Motor neuron (in vitro differentiated cells): ENCODE data around the gene CLIC4. TPM values are rescaled to one million over a fixed set of nuclear protein-coding genes. Genes with fewer than 3 reads are reported as not detected.

Experiments
- ATAC-seq, 8 experiments: fragments of 200-7000 bp; cut with Tn5 transposase; replicated peaks in 6 of 8; 2 replicates each; pipeline ENCODE4 v1.8.0; 2021; ENCODE audit warnings: mild to moderate bottlenecking in 8 of 8, moderate library complexity in 8 of 8
- H3K27ac ChIP-seq, 2 donors: fragments of 250-450 bp; sonication (Bioruptor Pico); 2 replicates each; pipeline ENCODE4 v1.9.0; 2021; ENCODE audit warnings: antibody characterized with exemption in 2 of 2, mild to moderate bottlenecking in 2 of 2, moderate library complexity in 1 of 2
- H3K4me1 ChIP-seq, 2 donors: fragments of 250-450 bp; sonication (Bioruptor Pico); replicated peaks in 1 of 2; 2 replicates each; pipeline ENCODE4 v1.6.1; 2021; ENCODE audit warnings: antibody characterized with exemption in 2 of 2, mild to moderate bottlenecking in 2 of 2, moderate library complexity in 1 of 2
- H3K4me3 ChIP-seq, 5 donors: fragments of 250-450 bp; sonication (Bioruptor Pico); 2 replicates each; pipeline ENCODE4 v1.9.0; 2021; ENCODE audit warnings: antibody characterized with exemption in 5 of 5, mild to moderate bottlenecking in 5 of 5, moderate library complexity in 4 of 5
- WGBS, 10 experiments: fragments of 450-650 bp; shearing (Covaris generic); methylation state at CpG; one replicate each; pipeline ENCODE4 v1.0.0; 2022; 5-methylcytosine and 5-hydroxymethylcytosine counted together
- in situ Hi-C, 9 experiments: fragments of 400-800 bp; cut with MboI; loops; one replicate each; pipeline ENCODE4 v1.15.0; 2021; ENCODE audit warnings: low sequenced_read_pairs in 9 of 9, low pct_unique_long_range_greater_than_20kb in 2 of 9; ENCODE audit not compliant: unreplicated experiment in 9 of 9
- total RNA-seq, 8 experiments: library from RNA; unstranded; fragments of 300-600 nt; gene quantifications; 2 replicates each; pipeline versions ENCODE4 v1.2.3 to v1.2.4, GENCODE V29; 2022

CLIC4 gene
- total RNA-seq, 8 experiments from 2014 or later: 77.0 to 188 (median 106) TPM

DNA sequence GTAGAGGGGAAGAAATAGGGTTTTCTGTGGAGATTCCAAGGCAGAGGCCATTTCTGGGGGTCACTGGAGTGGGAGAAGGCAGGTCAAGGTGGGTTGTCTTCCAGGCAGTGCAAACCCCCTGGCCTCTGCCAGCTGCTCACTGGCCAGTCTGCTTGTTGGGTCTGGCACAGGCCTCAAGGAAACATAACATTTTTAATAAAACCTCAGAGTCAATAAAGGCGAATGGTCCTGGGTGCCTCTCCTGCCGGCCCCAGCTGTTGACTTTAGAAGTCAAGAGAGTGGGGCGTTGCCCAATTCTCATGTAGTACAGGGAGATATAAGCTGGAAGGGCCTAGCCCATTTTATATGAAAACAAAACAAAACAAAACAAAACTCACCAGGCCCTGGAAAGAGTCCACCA is 148.2 kb downstream of the CLIC4 start:
- Histone ChIP-seq H3K27ac (no peak overlapping the region), H3K4me1 (no peaks in the 10 kb centered on the region), H3K4me3 (no peak overlapping the region)
- no peak for ATAC-seq
- 50 to 100% (median 82%) methylated on average over 1 to 3 of the region's 3 CpGs; no CpG with 5 or more reads in 3 of the 10 experiments for WGBS, 10 experiments
- in situ Hi-C loops: no loop called here

Other genes starting within 250 kb of the CLIC4 start
- 10 to 100 TPM in 1 of 8 experiments, 1 to 10 TPM in 6, under 1 TPM in 1; 0.51 to 18.0 (median 6.3) TPM for gene RCAN3, start 242.6 kb upstream of the CLIC4 start, total RNA-seq
- gene NCMAP, start 189.4 kb upstream of the CLIC4 start, total RNA-seq: 1 to 10 TPM in 1 of 8 experiments, under 1 TPM in 7; 0.09 to 1.1 (median 0.37) TPM
- gene SRRM1, start 102.1 kb upstream of the CLIC4 start, total RNA-seq: 100 to 1,000 TPM in 3 of 8 experiments, 10 to 100 TPM in 5; 36.6 to 141 (median 69.1) TPM
- 1 to 10 TPM in 2 of 8 experiments, under 1 TPM in 5, not detected in 1; 0.05 to 9.7 (median 0.21) TPM for gene RUNX3, start 184.8 kb downstream of the CLIC4 start, total RNA-seq